Fibroblast of mammary gland (primary cell): ENCODE results near the gene FARS2.

Experiments
- DNase-seq: peaks from one replicate; pipeline ENCODE4 v3.0.0-alpha.2; 2010; ENCODE audit warnings: low read depth
- H3K4me3 ChIP-seq: 2 replicates; pipeline ENCODE4 v1.5.1; 2011; ENCODE audit warnings: low read depth, mild to moderate bottlenecking, low read length, moderate library complexity; ENCODE audit not compliant: control insufficient read depth
- CTCF ChIP-seq: conservative IDR thresholded peaks from 2 replicates; pipeline ENCODE4 v1.5.1; 2011; ENCODE audit warnings: low read depth, low read length, inconsistent platforms; ENCODE audit not compliant: control insufficient read depth, insufficient read depth

Gene FARS2

GRCh38 chr6:5279891-5280338, 18.6 kb downstream of the FARS2 start:
- no peak for TF ChIP-seq CTCF
- no peak overlapping the region for H3K4me3 ChIP-seq
- no peak for DNase-seq

- no peak for TF ChIP-seq CTCF
- H3K4me3 ChIP-seq, result no peak overlapping the region
- no peak for DNase-seq
Observed at GRCh38 chr6:5280920-5281319, 19.6 kb downstream of the FARS2 start.

GRCh38 chr6:5282191-5282623, 20.9 kb downstream of the FARS2 start:
- TF ChIP-seq CTCF, result no peak
- DNase-seq, result no peak
- H3K4me3 ChIP-seq, result no peak overlapping the region

GRCh38 chr6:5285081-5285480, 23.8 kb downstream of the FARS2 start:
- TF ChIP-seq CTCF, result no peak
- DNase-seq, result no peak
- no peak overlapping the region for H3K4me3 ChIP-seq

- no peak overlapping the region for H3K4me3 ChIP-seq
- TF ChIP-seq CTCF, result no peak
- DNase-seq, result no peak
Observed at GRCh38 chr6:5285526-5285925, 24.2 kb downstream of the FARS2 start.

GRCh38 chr6:5286780-5287179, 25.5 kb downstream of the FARS2 start:
- DNase-seq, result no peak
- H3K4me3 ChIP-seq, result no peak overlapping the region

More at GRCh38 chr6:5286780-5287179, 25.5 kb downstream of the FARS2 start:
- TF ChIP-seq CTCF, result no peak
